OCI-LY1 (cell line): ENCODE results near the gene FBXL15.

ENCODE experiments used
- H2AFZ ChIP-seq: fragments of 200-600 bp; sonication (generic), shearing (Covaris generic); 2 replicates; pipeline ENCODE4 v1.6.0; 2014; ENCODE audit warnings: antibody characterized with exemption, mild to moderate bottlenecking, low read length
- H3F3A ChIP-seq: fragments of 200-600 bp; sonication (generic), shearing (Covaris generic); 2 replicates; pipeline ENCODE4 v1.6.0; 2014; ENCODE audit warnings: mild to moderate bottlenecking, antibody characterized with exemption, low read length, moderate library complexity; ENCODE audit not compliant: insufficient read depth
- H3K27ac ChIP-seq: fragments of 200-600 bp; sonication (generic); 2 replicates; pipeline ENCODE4 v1.5.1; 2014; ENCODE audit warnings: low read length, mixed run types, mild to moderate bottlenecking, low read depth; ENCODE audit not compliant: poor library complexity, severe bottlenecking
- H3K27me3 ChIP-seq: fragments of 200-600 bp; sonication (generic); 2 replicates; pipeline ENCODE4 v1.6.0; 2014; ENCODE audit warnings: antibody characterized with exemption, mild to moderate bottlenecking, low read length, moderate library complexity; ENCODE audit not compliant: insufficient read depth
- H3K36me3 ChIP-seq: fragments of 200-600 bp; sonication (generic); 2 replicates; pipeline ENCODE4 v1.6.1; 2014; ENCODE audit warnings: mild to moderate bottlenecking, antibody characterized with exemption, low read length, moderate library complexity, mixed read lengths; ENCODE audit not compliant: insufficient read depth
- H3K4me1 ChIP-seq: fragments of 200-600 bp; sonication (generic); 2 replicates; pipeline ENCODE4 v1.5.1; 2014; ENCODE audit warnings: mild to moderate bottlenecking, low read length, moderate library complexity; ENCODE audit not compliant: insufficient read depth, severe bottlenecking
- H3K4me2 ChIP-seq: fragments of 200-600 bp; sonication (generic), shearing (Covaris generic); 2 replicates; pipeline ENCODE4 v1.6.1; 2014; ENCODE audit warnings: low read length
- H3K4me3 ChIP-seq: fragments of 200-600 bp; sonication (generic); 2 replicates; pipeline ENCODE4 v1.5.1; 2014; ENCODE audit warnings: low read length, low read depth, mild to moderate bottlenecking, mixed read lengths; ENCODE audit not compliant: poor library complexity, severe bottlenecking
- H3K79me2 ChIP-seq: fragments of 200-600 bp; shearing (Covaris generic); 2 replicates; pipeline ENCODE4 v1.6.1; 2016; ENCODE audit warnings: mixed run types, low read length, mixed read lengths; ENCODE audit not compliant: insufficient read depth
- H3K9ac ChIP-seq: fragments of 200-600 bp; sonication (generic), shearing (Covaris generic); 2 replicates; pipeline ENCODE4 v1.6.1; 2014; ENCODE audit warnings: mild to moderate bottlenecking, low read length, mixed read lengths
- H3K9me2 ChIP-seq: fragments of 200-600 bp; sonication (generic), shearing (Covaris generic); 2 replicates; pipeline ENCODE4 v1.6.1; 2014; ENCODE audit warnings: low read depth, mild to moderate bottlenecking, low read length, mixed read lengths
- H3K9me3 ChIP-seq: fragments of 200-600 bp; shearing (Covaris generic); 2 replicates; pipeline ENCODE4 v1.6.1; 2014; ENCODE audit warnings: low read length, mixed read lengths
- H4K20me1 ChIP-seq: fragments of 200-600 bp; sonication (generic), shearing (Covaris generic); 2 replicates; pipeline ENCODE4 v1.6.0; 2016; ENCODE audit warnings: mild to moderate bottlenecking, low read length; ENCODE audit not compliant: insufficient read depth
- CTCF ChIP-seq: fragments of 200-600 bp; sonication (generic), shearing (Covaris generic); IDR thresholded peaks from 2 replicates; pipeline ENCODE4 v1.5.1; 2017; ENCODE audit warnings: mild to moderate bottlenecking, antibody characterized with exemption, low read length, moderate library complexity, mixed read lengths
- EZH2 ChIP-seq: fragments of 200-600 bp; sonication (generic), shearing (Covaris generic); IDR thresholded peaks from 2 replicates; pipeline ENCODE4 v1.8.0; 2017; ENCODE audit warnings: borderline replicate concordance, mixed run types, mild to moderate bottlenecking, antibody characterized with exemption, low read length, moderate library complexity, mixed read lengths

The FBXL15 gene

DNA sequence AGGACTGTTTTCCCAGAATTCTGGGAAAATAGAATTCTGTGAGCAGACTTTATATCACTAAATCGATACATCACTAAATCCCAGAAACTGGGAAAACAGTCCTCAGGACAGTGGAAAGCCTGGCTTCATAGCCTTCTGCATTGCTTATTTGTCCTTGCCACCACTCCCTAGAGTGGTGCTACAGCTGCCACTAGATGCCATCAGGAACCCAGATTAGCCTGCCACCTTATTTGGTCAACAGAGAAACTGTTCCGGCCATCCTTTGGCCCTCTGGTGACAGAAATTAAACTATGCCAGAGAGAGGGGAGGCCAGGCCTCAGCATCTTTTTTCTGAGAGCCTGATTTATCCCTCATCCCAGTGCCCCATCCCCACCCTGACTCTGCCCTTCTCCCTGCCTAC lies 44.8 kb upstream of the FBXL15 start:
- Histone ChIP-seq H3K9ac (no peak overlapping the region), H3F3A (no peaks in the 10 kb centered on the region), H4K20me1 (no peaks in the 10 kb centered on the region), H3K9me3 (no peaks in the 10 kb centered on the region), H3K4me3 (no peak overlapping the region), H3K4me1 (no peaks in the 10 kb centered on the region), H3K36me3 (peaks cover 38% of the 10 kb centered on the region), H3K27me3 (no peaks in the 10 kb centered on the region), H3K27ac (no peak overlapping the region), H3K79me2 (no peaks in the 10 kb centered on the region), H3K4me2 (no peak overlapping the region), H3K9me2 (no peaks in the 10 kb centered on the region), H2AFZ (no peak overlapping the region)
- no peak for TF ChIP-seq CTCF
- TF ChIP-seq EZH2, result no peak

GRCh38 chr10:102376901-102377300 lies 43.7 kb upstream of the FBXL15 start:
- H2AFZ ChIP-seq, result no peak overlapping the region
- no peaks in the 10 kb centered on the region for H3K9me3 ChIP-seq
- TF ChIP-seq EZH2 (no peak), CTCF (no peak)
- no peaks in the 10 kb centered on the region for H3F3A ChIP-seq
- no peaks in the 10 kb centered on the region for H4K20me1 ChIP-seq
- no peaks in the 10 kb centered on the region for H3K27me3 ChIP-seq
- no peaks in the 10 kb centered on the region for H3K9me2 ChIP-seq
- H3K79me2 ChIP-seq, result no peaks in the 10 kb centered on the region
- H3K27ac ChIP-seq, result no peak overlapping the region
- H3K4me3 ChIP-seq, result no peak overlapping the region
- no peak overlapping the region for H3K9ac ChIP-seq
- no peaks in the 10 kb centered on the region for H3K4me1 ChIP-seq
- H3K4me2 ChIP-seq, result no peak overlapping the region
- H3K36me3 ChIP-seq, result peaks cover 32% of the 10 kb centered on the region

DNA sequence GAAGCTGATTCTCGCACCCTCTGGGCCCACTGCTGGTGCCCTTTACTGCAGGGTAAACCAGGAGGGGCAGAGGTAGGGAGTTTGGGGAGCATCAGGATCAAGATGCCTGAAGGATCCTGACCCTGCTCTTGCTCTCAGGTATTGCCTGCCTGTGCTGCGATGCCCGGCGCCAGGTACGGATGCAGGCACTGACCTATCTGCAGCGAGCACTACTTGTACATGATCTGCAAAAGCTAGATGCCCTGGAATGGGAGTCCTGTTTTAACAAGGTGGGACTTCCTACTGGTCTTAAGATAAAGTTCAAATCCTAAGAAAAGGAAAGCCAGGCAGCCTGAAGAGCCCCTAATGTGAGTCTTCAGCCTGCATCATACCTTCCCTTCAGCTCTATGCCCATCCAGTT lies 41.3 kb upstream of the FBXL15 start:
- no peak overlapping the region for H3K27ac ChIP-seq
- H3F3A ChIP-seq, result no peaks in the 10 kb centered on the region
- H3K27me3 ChIP-seq, result no peaks in the 10 kb centered on the region
- H2AFZ ChIP-seq, result no peak overlapping the region
- no peak for TF ChIP-seq EZH2
- TF ChIP-seq CTCF, result no peak
- H3K9ac ChIP-seq, result no peak overlapping the region
- H3K9me2 ChIP-seq, result no peaks in the 10 kb centered on the region
- H3K79me2 ChIP-seq, result no peaks in the 10 kb centered on the region
- H3K4me3 ChIP-seq, result no peak overlapping the region
- peaks cover 33% of the 10 kb centered on the region for H3K36me3 ChIP-seq
- no peaks in the 10 kb centered on the region for H3K4me1 ChIP-seq
- no peaks in the 10 kb centered on the region for H3K9me3 ChIP-seq
- no peaks in the 10 kb centered on the region for H4K20me1 ChIP-seq
- no peak overlapping the region for H3K4me2 ChIP-seq
